BE2C (cell line): ENCODE results near the gene ACKR3.

Experiments
- DNase-seq: peaks from one replicate; pipeline ENCODE4 v3.0.0-alpha.2; 2020
- H3K27me3 ChIP-seq: fragments of 250-450 bp; sonication (Bioruptor Pico); 2 replicates; pipeline ENCODE4 v1.5.1; 2020; ENCODE audit warnings: mild to moderate bottlenecking
- H3K36me3 ChIP-seq: fragments of 250-450 bp; sonication (Bioruptor Pico); 2 replicates; pipeline ENCODE4 v1.5.1; 2020; ENCODE audit warnings: mild to moderate bottlenecking
- H3K4me1 ChIP-seq: fragments of 250-450 bp; sonication (Bioruptor Pico); 2 replicates; pipeline ENCODE4 v1.5.1; 2020
- H3K4me3 ChIP-seq: 2 replicates; pipeline ENCODE4 v1.5.1; 2011; ENCODE audit warnings: low read depth, low read length
- H3K9me3 ChIP-seq: fragments of 250-450 bp; sonication (Bioruptor Pico); 2 replicates; pipeline ENCODE4 v1.5.1; 2020
- TF ChIP-seq, protein P1 (sequence below): IDR thresholded peaks from 2 replicates; pipeline ENCODE4 v1.5.1; 2012; ENCODE audit warnings: mild to moderate bottlenecking, low read depth, low read length

ACKR3 gene

GRCh38 chr2:236608188-236608525, 38.5 kb downstream of the ACKR3 start:
- TF ChIP-seq, protein P1, sequence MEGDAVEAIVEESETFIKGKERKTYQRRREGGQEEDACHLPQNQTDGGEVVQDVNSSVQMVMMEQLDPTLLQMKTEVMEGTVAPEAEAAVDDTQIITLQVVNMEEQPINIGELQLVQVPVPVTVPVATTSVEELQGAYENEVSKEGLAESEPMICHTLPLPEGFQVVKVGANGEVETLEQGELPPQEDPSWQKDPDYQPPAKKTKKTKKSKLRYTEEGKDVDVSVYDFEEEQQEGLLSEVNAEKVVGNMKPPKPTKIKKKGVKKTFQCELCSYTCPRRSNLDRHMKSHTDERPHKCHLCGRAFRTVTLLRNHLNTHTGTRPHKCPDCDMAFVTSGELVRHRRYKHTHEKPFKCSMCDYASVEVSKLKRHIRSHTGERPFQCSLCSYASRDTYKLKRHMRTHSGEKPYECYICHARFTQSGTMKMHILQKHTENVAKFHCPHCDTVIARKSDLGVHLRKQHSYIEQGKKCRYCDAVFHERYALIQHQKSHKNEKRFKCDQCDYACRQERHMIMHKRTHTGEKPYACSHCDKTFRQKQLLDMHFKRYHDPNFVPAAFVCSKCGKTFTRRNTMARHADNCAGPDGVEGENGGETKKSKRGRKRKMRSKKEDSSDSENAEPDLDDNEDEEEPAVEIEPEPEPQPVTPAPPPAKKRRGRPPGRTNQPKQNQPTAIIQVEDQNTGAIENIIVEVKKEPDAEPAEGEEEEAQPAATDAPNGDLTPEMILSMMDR, result no peak
- DNase-seq, result no peak
- Histone ChIP-seq H3K36me3 (no peaks in the 10 kb centered on the region), H3K27me3 (peaks cover 11% of the 10 kb centered on the region), H3K4me1 (no peaks in the 10 kb centered on the region), H3K4me3 (no peak overlapping the region), H3K9me3 (no peaks in the 10 kb centered on the region)

GRCh38 chr2:236608710-236609109, 39.1 kb downstream of the ACKR3 start:
- no peak for DNase-seq
- TF ChIP-seq, protein P1, result no peak
- Histone ChIP-seq H3K9me3 (no peaks in the 10 kb centered on the region), H3K4me3 (no peak overlapping the region), H3K4me1 (no peaks in the 10 kb centered on the region), H3K36me3 (no peaks in the 10 kb centered on the region), H3K27me3 (peaks cover 8% of the 10 kb centered on the region)

DNA sequence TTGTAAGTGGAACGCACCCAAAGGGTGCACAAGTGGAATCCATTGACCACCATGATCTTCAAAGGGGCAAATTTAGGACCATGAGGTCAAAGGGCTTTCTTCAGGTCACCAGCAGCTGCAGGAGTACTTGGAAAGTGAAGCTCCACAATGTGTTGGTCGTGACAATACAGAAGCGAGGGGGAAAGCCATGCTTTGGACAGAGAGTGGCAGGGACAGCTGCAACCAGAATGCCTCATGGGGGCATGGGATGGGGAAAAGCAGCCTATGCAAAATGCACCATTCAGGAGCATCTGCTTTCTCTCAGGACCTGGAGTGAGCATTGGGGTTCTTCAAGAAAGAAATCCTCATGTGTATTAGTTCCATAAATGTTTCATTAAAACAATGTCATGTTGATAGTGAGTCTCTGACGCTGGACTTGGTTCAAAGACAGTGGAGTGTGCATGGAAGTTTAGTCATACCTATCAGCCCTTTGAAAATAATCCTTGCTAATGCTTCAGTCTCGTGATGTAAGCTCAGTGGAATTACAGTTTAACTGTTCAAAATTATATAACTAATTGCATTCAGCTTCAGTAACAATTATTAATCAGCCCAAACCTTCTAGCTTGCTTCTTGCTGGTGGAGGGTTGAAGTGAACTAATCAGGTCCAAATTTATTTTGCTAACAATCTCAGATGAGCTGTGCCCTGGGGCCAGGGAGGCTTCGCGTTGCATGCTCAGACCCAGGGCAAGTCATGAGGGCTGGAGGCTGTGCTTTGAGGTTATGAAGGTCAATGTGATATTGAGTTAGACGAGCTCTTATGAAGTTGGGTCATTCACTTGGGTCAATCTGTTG, 41.6 kb downstream of the ACKR3 start:
- Histone ChIP-seq H3K9me3 (no peaks in the 10 kb centered on the region), H3K4me1 (no peaks in the 10 kb centered on the region), H3K4me3 (no peak overlapping the region), H3K27me3 (peaks cover 5% of the 10 kb centered on the region), H3K36me3 (no peaks in the 10 kb centered on the region)
- TF ChIP-seq, protein P1, result no peak
- DNase-seq, result no peak

GRCh38 chr2:236612737-236613136, 43.1 kb downstream of the ACKR3 start:
- no peak for DNase-seq
- Histone ChIP-seq H3K4me1 (no peaks in the 10 kb centered on the region), H3K27me3 (peaks cover 5% of the 10 kb centered on the region), H3K4me3 (no peak overlapping the region), H3K9me3 (no peaks in the 10 kb centered on the region), H3K36me3 (no peaks in the 10 kb centered on the region)
- TF ChIP-seq, protein P1, result no peak

DNA sequence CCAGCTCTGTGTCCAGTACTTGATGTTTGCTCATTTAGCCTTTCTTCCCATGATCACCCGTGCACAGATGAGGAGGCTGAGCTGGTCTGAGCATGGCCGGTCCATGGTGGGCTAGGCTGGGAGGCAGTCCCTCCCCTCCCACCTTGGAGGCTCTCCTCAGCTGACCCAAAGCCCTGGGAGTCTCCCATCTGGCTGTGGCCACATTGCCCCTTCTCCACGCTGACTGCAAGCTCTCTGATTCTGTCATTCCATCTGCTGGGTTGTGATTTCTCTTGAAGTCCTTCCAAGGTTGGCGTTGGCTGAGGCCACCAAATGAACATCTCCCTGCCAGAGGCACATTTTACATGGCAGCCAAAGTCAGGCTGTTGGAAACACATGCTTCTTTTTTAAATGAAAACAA, 44.0 kb downstream of the ACKR3 start:
- Histone ChIP-seq H3K4me3 (no peak overlapping the region), H3K4me1 (no peaks in the 10 kb centered on the region), H3K36me3 (no peaks in the 10 kb centered on the region), H3K9me3 (no peaks in the 10 kb centered on the region), H3K27me3 (peaks cover 5% of the 10 kb centered on the region)
- DNase-seq, result no peak
- TF ChIP-seq, protein P1, result no peak

DNA sequence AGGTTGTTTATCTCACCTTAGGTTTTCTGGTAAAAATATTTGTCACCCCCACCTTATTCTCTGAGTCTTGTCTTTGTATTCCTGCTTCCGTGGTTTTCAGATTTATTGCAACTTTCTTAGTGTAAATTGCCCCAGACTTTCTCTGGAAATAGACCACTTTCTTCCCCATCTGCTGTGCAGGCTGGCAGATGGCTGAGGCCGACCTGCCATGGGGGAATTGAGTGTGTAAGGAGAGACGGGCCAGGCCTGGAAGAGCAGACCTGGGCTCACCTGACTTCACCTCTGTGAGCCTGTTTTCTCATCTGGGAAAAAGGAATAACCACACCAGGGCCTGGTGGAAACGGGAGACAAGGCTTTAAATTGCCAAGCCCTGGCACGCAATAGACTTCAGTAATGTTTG, 44.9 kb downstream of the ACKR3 start:
- Histone ChIP-seq H3K36me3 (no peaks in the 10 kb centered on the region), H3K9me3 (no peaks in the 10 kb centered on the region), H3K4me1 (no peaks in the 10 kb centered on the region), H3K4me3 (no peak overlapping the region), H3K27me3 (peaks cover 9% of the 10 kb centered on the region)
- TF ChIP-seq, protein P1, result no peak
- DNase-seq, result no peak
